Stomach (tissue), 4 donors: ENCODE measurements around the gene SLC7A10.

ENCODE experiments used
- POLR2A ChIP-seq, 4 donors: fragments of 450-650 bp; IDR thresholded peaks; one replicate each; pipeline ENCODE4 v1.6.1; 2016; ENCODE audit warnings: antibody characterized with exemption in 4 of 4, control low read depth in 2 of 4, mild to moderate bottlenecking in 1 of 4, moderate library complexity in 1 of 4
- POLR2AphosphoS5 ChIP-seq, 3 donors: sonication (generic); formaldehyde crosslinking; IDR thresholded peaks; one replicate each; pipeline ENCODE4 v1.6.1; 2016; ENCODE audit warnings: antibody characterized with exemption in 3 of 3
- TF ChIP-seq, protein P1 (sequence below), 7 experiments: fragments of 450-650 bp in 4 of 7; fragments of 200-600 bp in 3 of 7; sonication (generic) in 3 of 7; IDR thresholded peaks; one replicate each; pipeline ENCODE4 v1.5.1; 2016 to 2019; ENCODE audit warnings: antibody characterized with exemption in 7 of 7, control low read depth in 2 of 7, mild to moderate bottlenecking in 1 of 7

- TF ChIP-seq POLR2A (IDR thresholded peaks at IDR 0.05) (no peak), POLR2AphosphoS5 (IDR thresholded peaks at IDR 0.05) (no peak)
- TF ChIP-seq, protein P1, sequence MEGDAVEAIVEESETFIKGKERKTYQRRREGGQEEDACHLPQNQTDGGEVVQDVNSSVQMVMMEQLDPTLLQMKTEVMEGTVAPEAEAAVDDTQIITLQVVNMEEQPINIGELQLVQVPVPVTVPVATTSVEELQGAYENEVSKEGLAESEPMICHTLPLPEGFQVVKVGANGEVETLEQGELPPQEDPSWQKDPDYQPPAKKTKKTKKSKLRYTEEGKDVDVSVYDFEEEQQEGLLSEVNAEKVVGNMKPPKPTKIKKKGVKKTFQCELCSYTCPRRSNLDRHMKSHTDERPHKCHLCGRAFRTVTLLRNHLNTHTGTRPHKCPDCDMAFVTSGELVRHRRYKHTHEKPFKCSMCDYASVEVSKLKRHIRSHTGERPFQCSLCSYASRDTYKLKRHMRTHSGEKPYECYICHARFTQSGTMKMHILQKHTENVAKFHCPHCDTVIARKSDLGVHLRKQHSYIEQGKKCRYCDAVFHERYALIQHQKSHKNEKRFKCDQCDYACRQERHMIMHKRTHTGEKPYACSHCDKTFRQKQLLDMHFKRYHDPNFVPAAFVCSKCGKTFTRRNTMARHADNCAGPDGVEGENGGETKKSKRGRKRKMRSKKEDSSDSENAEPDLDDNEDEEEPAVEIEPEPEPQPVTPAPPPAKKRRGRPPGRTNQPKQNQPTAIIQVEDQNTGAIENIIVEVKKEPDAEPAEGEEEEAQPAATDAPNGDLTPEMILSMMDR (IDR thresholded peaks at IDR 0.05): no peak
These were observed 13.0 kb upstream of the SLC7A10 start for GRCh38 chr19:33238481-33239149.
